K562 (cell line): Measurements from ENCODE around the gene KCNH3. TPM values are rescaled to one million over a fixed set of nuclear protein-coding genes. Genes with fewer than 3 reads are reported as not detected.

ENCODE experiments used
- ATAC-seq: fragments of 200-7000 bp; cut with Tn5 transposase; 3 replicates; pipeline ENCODE4 v1.9.1; 2020; ENCODE audit warnings: moderate library complexity
- BruUV-seq: library from RNA; stranded (reverse); fragments of 400-500 nt; replicated peaks from 2 replicates; lab custom pipeline; 2021; lab: Mats Ljungman, UMichigan
- CTCF ChIA-PET: fragments of 300-600 bp; formaldehyde crosslinking; extraction: SDS; loops from one replicate; lab custom pipeline; 2021; ENCODE audit warnings: low intra/inter-chr PET ratio; lab: Yijun Ruan, JAX
- POLR2A ChIA-PET: fragments of 300-600, 350-650 bp; sonication (Branson Sonifier 250); formaldehyde crosslinking; extraction: SDS; loops from one replicate; lab custom pipeline; 2021; ENCODE audit warnings: antibody characterized with exemption, inconsistent platforms; lab: Yijun Ruan, JAX
- DNase-seq, 4 experiments: peaks; one replicate each; pipeline versions ENCODE4 v3.0.0 to v3.0.0-alpha.2; 2011 to 2018; ENCODE audit warnings: low spot score in 3 of 4, mixed read lengths in 3 of 4; ENCODE audit errors: extremely low read depth in 1 of 4
- FAIRE-seq: peaks from 2 replicates; lab custom pipeline; 2011; peaks lifted over from hg19 to GRCh38; lab: Jason Lieb, UNC
- H2AFZ ChIP-seq: 2 replicates; pipeline ENCODE4 v1.6.0; 2011; ENCODE audit warnings: low read depth, low read length, control low read depth, inconsistent platforms
- H3K27ac ChIP-seq: fragments of 200-600 bp; 3 replicates; pipeline ENCODE4 v1.8.0; 2011; ENCODE audit warnings: low read depth, mild to moderate bottlenecking, control low read depth, inconsistent platforms, low read length, moderate library complexity, mixed read lengths; ENCODE audit errors: extremely low read depth
- H3K27me3 ChIP-seq, 2 experiments: fragments of 300-600 bp in 1 of 2; 2 replicates in 1 of 2; 3 replicates in 1 of 2; pipeline versions ENCODE4 v1.6.0 to v1.8.0; 2011; ENCODE audit warnings: inconsistent platforms in 2 of 2, low read length in 2 of 2, mild to moderate bottlenecking in 1 of 2, mixed read lengths in 1 of 2, moderate library complexity in 1 of 2; ENCODE audit not compliant: control insufficient read depth in 2 of 2, insufficient read depth in 2 of 2
- H3K36me3 ChIP-seq: fragments of 300-600 bp; 3 replicates; pipeline ENCODE4 v1.8.0; 2011; ENCODE audit warnings: mild to moderate bottlenecking, low read length, inconsistent platforms; ENCODE audit not compliant: control insufficient read depth, insufficient read depth
- H3K4me1 ChIP-seq, 2 experiments: fragments of 200-600 bp in 1 of 2; replicated peaks in 1 of 2; 2 replicates in 1 of 2; 3 replicates in 1 of 2; pipeline versions ENCODE4 v1.5.1 to v1.8.0; 2011; ENCODE audit warnings: inconsistent platforms in 2 of 2, low read length in 2 of 2, mild to moderate bottlenecking in 1 of 2, mixed read lengths in 1 of 2, moderate library complexity in 1 of 2; ENCODE audit not compliant: control insufficient read depth in 2 of 2, insufficient read depth in 2 of 2
- H3K4me2 ChIP-seq: 2 replicates; pipeline ENCODE4 v1.6.1; 2011; ENCODE audit warnings: low read length, control low read depth, inconsistent platforms, mixed read lengths; ENCODE audit not compliant: insufficient read depth
- H3K4me3 ChIP-seq: fragments of 200-600 bp; sonication (generic), shearing (Covaris generic); 2 replicates; pipeline ENCODE4 v1.5.1; 2016; ENCODE audit warnings: control low read depth, inconsistent platforms
- H3K79me2 ChIP-seq: fragments of 200-600 bp; 3 replicates; pipeline ENCODE4 v1.8.0; 2011; ENCODE audit warnings: low read length, inconsistent platforms; ENCODE audit not compliant: control insufficient read depth, insufficient read depth
- H3K9ac ChIP-seq, 2 experiments: 2 replicates each; pipeline versions ENCODE4 v1.6.0 to v1.6.1; 2011; ENCODE audit warnings: low read depth in 2 of 2, low read length in 2 of 2, control low read depth in 1 of 2, inconsistent platforms in 1 of 2, mild to moderate bottlenecking in 1 of 2, mixed read lengths in 1 of 2; ENCODE audit not compliant: insufficient read depth in 1 of 2
- H3K9me1 ChIP-seq: one replicate; pipeline ENCODE4 v1.6.0; 2011; ENCODE audit warnings: inconsistent platforms, mild to moderate bottlenecking, low read length, moderate library complexity; ENCODE audit not compliant: control insufficient read depth, insufficient read depth
- H3K9me3 ChIP-seq: replicated peaks from 2 replicates; pipeline ENCODE4 v1.5.1; 2011; ENCODE audit warnings: low read depth, low read length, inconsistent platforms; ENCODE audit not compliant: control insufficient read depth, insufficient read depth
- H4K20me1 ChIP-seq: replicated peaks from 2 replicates; pipeline ENCODE4 v1.6.1; 2011; ENCODE audit warnings: low read length, inconsistent platforms, mixed read lengths; ENCODE audit not compliant: control insufficient read depth, insufficient read depth
- MCM7 ChIP-seq, 2 experiments: fragments of 450-650 bp; IDR thresholded peaks; 2 replicates each; pipeline ENCODE4 v1.6.1; 2016 to 2018
- NKRF ChIP-seq: fragments of 450-650 bp; IDR thresholded peaks from 2 replicates; pipeline ENCODE4 v1.6.1; 2016; ENCODE audit warnings: borderline replicate concordance
- SIRT6 ChIP-seq: IDR thresholded peaks from one replicate; pipeline ENCODE4 v1.6.1; 2012; ENCODE audit warnings: low read depth, mild to moderate bottlenecking, control low read depth, inconsistent platforms, low read length, moderate library complexity
- SRF ChIP-seq, 2 experiments: fragments of 250-450, 450-650 bp in 1 of 2; sonication (Bioruptor Pico) in 1 of 2; sonication (generic) in 1 of 2; formaldehyde crosslinking; IDR thresholded peaks; 2 replicates each; pipeline versions ENCODE4 v1.5.0 to v1.5.1; 2020 to 2022; ENCODE audit warnings: mild to moderate bottlenecking in 1 of 2, missing genetic modification reagents in 1 of 2
- TGIF2 ChIP-seq: sonication (generic); formaldehyde crosslinking; IDR thresholded peaks from 2 replicates; pipeline ENCODE4 v1.8.1; 2022; ENCODE audit warnings: mild to moderate bottlenecking, missing genetic modification reagents, moderate library complexity
- ZNF551 ChIP-seq: fragments of 250-450 bp; sonication (Bioruptor Pico); IDR thresholded peaks from 2 replicates; pipeline ENCODE4 v1.5.0; 2021; ENCODE audit warnings: mild to moderate bottlenecking, moderate library complexity
- WGBS: fragments of 100-300 bp; shearing (Covaris generic); methylation state at CpG from one replicate; pipeline ENCODE4 v1.1.6; 2016; ENCODE audit warnings: low coverage, mixed read lengths; ENCODE audit not compliant: insufficient coverage; ENCODE audit errors: missing lambda C conversion rate; 5-methylcytosine and 5-hydroxymethylcytosine counted together
- in situ Hi-C: fragments of 300-500 bp; cut with MboI; formaldehyde crosslinking; loops from 4 replicates; pipeline ENCODE4 v1.15.0; 2018; ENCODE audit warnings: inconsistent platforms, mixed read lengths
- intact Hi-C: fragments of 100-400 bp; cut with micrococcal nuclease; formaldehyde crosslinking; loops from 2 replicates; pipeline ENCODE4 v1.14.2; 2022
- polyA plus RNA-seq, 8 experiments: library from polyadenylated mRNA; depleted of rRNA in 4 of 8; stranded (reverse) in 5 of 8; unstranded in 3 of 8; fragments of >200 nt; fragmentation: Nextera tagmentation in 2 of 8; fragmentation: Illumina TruSeq in 1 of 8; extraction: Ambion mirVana in 2 of 8; extraction: Trizol in 1 of 8; gene quantifications; 2 replicates each; pipeline versions ENCODE4 v1.2.1 to v1.2.3, GENCODE V29; 2011 to 2014; ENCODE audit warnings: inconsistent platforms in 1 of 8, missing spikeins in 1 of 8
- total RNA-seq, 7 experiments: library from RNA; depleted of rRNA in 6 of 7; stranded (reverse); fragments of >200 nt in 6 of 7; fragmentation: Illumina TruSeq in 2 of 7; extraction: Trizol in 2 of 7; gene quantifications; 2 replicates each; pipeline versions ENCODE4 v1.2.1 to v1.2.3, GENCODE V29; 2011 to 2021; ENCODE audit warnings: low replicate concordance in 1 of 7

The KCNH3 gene
- total and polyA plus RNA-seq, 9 of the 15 experiments (the other 6 are each of a cell fraction or from before 2014, with no cell fraction given): 0.01 to 0.09 TPM; not detected in 7

GRCh38 chr12:49491823-49492222 lies 47.0 kb upstream of the KCNH3 start (continued):
- no peak for TF ChIP-seq NKRF

- in situ Hi-C loops: no loop called here
- Histone ChIP-seq H3K36me3 (peaks cover 3% of the 10 kb centered on the region; the same call in 2 of the 3 replicates), H3K9me3 (no peaks in the 10 kb centered on the region), H4K20me1 (no peaks in the 10 kb centered on the region), H3K79me2 (no peaks in the 10 kb centered on the region), H3K4me1 (no peaks in the 10 kb centered on the region), H3K9ac (no peak overlapping the region), H3K4me2 (no peak overlapping the region), H3K27me3 (no peaks in the 10 kb centered on the region), H3K27ac (no peak overlapping the region), H3K4me3 (no peak overlapping the region), H2AFZ (no peak overlapping the region), H3K9me1 (no peaks in the 10 kb centered on the region)
- BruUV-seq: no TSS peak
- FAIRE-seq: no peak
- POLR2A ChIA-PET: interaction anchor here (0.7 kb wide), 1 partner anchor 73 kb away, joined by 3 read pairs; no protein-coding TSS in a partner anchor
- 46% methylated on average over 2 of the region's 2 CpGs for WGBS
- CTCF ChIA-PET: no interaction called here
- no peak for ATAC-seq
- intact Hi-C loops: no loop called here
- no peak for DNase-seq
- no peak for TF ChIP-seq SRF (CRISPR knock-in tag; IDR thresholded peaks at IDR 0.05)
- no peak for TF ChIP-seq TGIF2 (CRISPR knock-in tag)
- TF ChIP-seq SIRT6: no peak
- TF ChIP-seq MCM7 (IDR thresholded peaks at IDR 0.05): no peak
- TF ChIP-seq ZNF551 (CRISPR knock-in tag): no peak
Measured at GRCh38 chr12:49493900-49494299, 44.9 kb upstream of the KCNH3 start.
